HG03108 (cell line): ENCODE measurements around the gene PPFIA1.

ENCODE experiments used
- ATAC-seq: cut with Tn5 transposase; IDR thresholded peaks from one replicate; pipeline ENCODE4 v1.9.1; 2021; ENCODE audit warnings: moderate library complexity; ENCODE audit not compliant: unreplicated experiment

The PPFIA1 gene

GRCh38 chr11:70427436-70427835 is 156.9 kb downstream of the PPFIA1 start:
- no peak for ATAC-seq

GRCh38 chr11:70428701-70429427 is 158.4 kb downstream of the PPFIA1 start:
- no peak for ATAC-seq

DNA sequence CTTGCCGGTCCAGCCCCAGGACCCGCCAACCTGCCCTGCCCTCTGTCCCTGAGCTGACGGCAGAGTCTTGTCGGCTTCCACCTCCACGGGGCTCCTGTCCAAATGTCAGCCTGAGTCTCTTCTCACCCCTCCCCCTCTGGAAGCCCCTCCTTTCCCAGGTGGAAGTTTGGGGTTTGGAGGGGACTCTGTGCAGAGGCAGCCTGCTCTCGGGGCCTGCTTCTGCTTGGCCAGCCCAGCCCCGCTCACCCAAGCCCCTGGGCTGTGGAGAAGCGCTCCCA is 158.9 kb downstream of the PPFIA1 start:
- no peak for ATAC-seq

DNA sequence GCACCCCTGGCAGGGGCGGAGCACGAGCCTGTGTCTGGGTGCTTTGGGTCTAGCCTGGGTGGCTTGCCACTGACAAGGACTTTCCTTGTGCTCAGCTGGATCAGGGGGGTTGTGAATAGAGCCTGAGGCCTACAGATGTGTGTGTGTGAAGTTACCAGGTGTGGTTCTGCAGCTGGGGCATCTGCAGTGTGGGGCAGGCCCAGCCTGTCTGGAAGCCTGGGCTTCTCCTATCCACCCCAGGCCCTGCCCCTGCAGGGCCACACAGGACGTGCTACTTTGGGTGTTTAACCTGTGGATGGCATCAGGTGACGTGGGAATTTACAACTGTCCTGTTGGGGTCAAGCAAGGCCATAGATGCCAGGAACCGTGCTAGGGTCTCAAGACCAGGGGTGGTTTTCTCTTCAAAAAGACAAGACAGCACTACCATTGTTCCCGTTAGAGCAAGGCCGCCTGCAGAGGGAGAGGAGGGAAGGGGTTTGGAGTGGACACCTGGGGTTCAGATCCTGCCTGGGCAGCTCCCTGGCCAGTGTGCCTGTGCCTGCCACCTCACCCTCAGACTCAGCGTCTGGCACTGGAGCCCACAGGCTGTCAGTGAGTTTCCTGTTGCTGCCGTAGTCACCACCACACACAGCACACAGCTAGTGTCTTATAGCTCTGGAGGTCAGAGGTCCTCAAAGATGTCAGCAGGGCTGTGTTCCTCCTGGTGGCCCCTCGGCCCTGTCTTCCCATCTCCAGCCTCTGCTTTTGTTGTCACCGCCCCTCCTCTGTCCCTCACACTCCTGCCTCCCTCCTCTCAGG is 159.4 kb downstream of the PPFIA1 start:
- ATAC-seq: no peak

GRCh38 chr11:70430671-70431574 is 160.4 kb downstream of the PPFIA1 start:
- ATAC-seq: no peak

DNA sequence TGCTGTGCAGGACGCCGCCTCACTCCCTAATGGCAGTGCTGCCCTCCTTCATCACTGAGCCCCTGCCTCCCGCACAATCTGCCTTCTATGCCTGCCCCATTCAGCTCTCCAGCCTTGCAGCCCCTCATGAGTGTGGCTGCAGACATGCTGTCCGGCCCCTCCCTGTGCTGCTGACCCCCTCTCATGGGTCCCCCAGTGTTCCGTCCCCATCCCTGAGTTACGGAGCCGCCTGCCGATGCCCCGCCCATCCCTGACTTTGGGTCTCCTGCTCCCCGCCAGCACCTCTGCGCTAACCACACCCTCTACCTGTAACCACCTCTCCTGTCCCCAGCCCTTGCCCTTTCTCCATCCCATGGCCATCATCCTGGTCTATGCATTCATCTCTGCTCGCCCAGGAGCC is 161.1 kb downstream of the PPFIA1 start:
- no peak for ATAC-seq

- ATAC-seq: no peak
These were observed 161.6 kb downstream of the PPFIA1 start for GRCh38 chr11:70432065-70432464.

DNA sequence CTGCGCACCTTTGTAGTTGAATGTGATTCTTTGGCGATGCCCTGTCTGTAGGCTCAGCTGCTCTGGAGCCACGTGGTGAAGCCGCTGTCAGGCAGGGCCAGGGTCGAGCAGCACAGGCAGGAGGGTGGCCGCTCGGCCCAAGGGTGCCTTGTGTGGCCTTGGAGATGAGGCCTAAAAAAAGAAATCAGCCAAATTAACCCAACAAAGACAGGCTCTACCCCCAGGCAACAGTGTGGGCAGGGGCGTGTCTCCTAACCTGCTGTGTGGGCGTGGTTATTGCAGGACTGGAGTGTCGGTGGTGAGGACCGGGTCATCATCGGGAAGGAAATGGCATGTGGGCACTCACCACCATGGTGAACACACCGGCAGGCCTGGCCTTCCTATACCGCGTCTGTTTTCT is 162.1 kb downstream of the PPFIA1 start:
- no peak for ATAC-seq

- no peak for ATAC-seq
These were observed 162.5 kb downstream of the PPFIA1 start for GRCh38 chr11:70433038-70433437.

GRCh38 chr11:70433526-70433925 is 163.0 kb downstream of the PPFIA1 start:
- no peak for ATAC-seq
